Glutamatergic neuron (in vitro differentiated cells): ENCODE data around the gene CDKL2. TPM values are rescaled to one million over a fixed set of nuclear protein-coding genes. Genes with fewer than 3 reads are reported as not detected.

Source experiments
- DNase-seq: peaks from one replicate; pipeline ENCODE4 v3.0.0; 2022
- H3K27ac Mint-ChIP-seq: one replicate; pipeline ENCODE4 v1.8.0; 2020; ENCODE audit warnings: mild to moderate bottlenecking, mixed read lengths, inconsistent platforms; ENCODE audit not compliant: unreplicated experiment
- H3K27me3 Mint-ChIP-seq: one replicate; pipeline ENCODE4 v1.8.0; 2020; ENCODE audit warnings: mild to moderate bottlenecking, moderate library complexity, mixed read lengths, inconsistent platforms; ENCODE audit not compliant: unreplicated experiment
- H3K36me3 Mint-ChIP-seq: one replicate; pipeline ENCODE4 v1.8.0; 2020; ENCODE audit warnings: mild to moderate bottlenecking, mixed read lengths, inconsistent platforms; ENCODE audit not compliant: unreplicated experiment
- H3K4me1 Mint-ChIP-seq: one replicate; pipeline ENCODE4 v1.8.0; 2020; ENCODE audit warnings: mild to moderate bottlenecking, low read depth, mixed read lengths, inconsistent platforms; ENCODE audit not compliant: unreplicated experiment
- H3K4me3 Mint-ChIP-seq: one replicate; pipeline ENCODE4 v1.8.0; 2020; ENCODE audit warnings: mild to moderate bottlenecking, mixed read lengths, inconsistent platforms; ENCODE audit not compliant: unreplicated experiment
- H3K9me3 Mint-ChIP-seq: one replicate; pipeline ENCODE4 v1.8.0; 2020; ENCODE audit warnings: mild to moderate bottlenecking, moderate library complexity, mixed read lengths, inconsistent platforms; ENCODE audit not compliant: unreplicated experiment
- CTCF ChIP-seq: fragments of 200-600 bp; sonication (generic); IDR thresholded peaks from one replicate; pipeline ENCODE4 v1.5.0; 2021; ENCODE audit not compliant: partially characterized antibody, unreplicated experiment
- long read RNA-seq: library from polyadenylated mRNA; unstranded; transcript quantifications from one replicate; pipeline ENCODE4 v2.0.0, GENCODE V29; 2020; ENCODE audit not compliant: unreplicated experiment
- total RNA-seq: library from RNA; stranded (reverse); fragmentation: NEBNext Ultra II Directional; extraction: Animal tissue kit (Norgen Biotek cat#: 25700); gene quantifications from one replicate; pipeline ENCODE4 v1.2.1, GENCODE V29; 2021; ENCODE audit not compliant: unreplicated experiment

Gene CDKL2
- 1.6 TPM for total RNA-seq
- long read RNA-seq, partial matches to known transcripts = 1 of 3 reads
- long read RNA-seq, other reads (novel, unspliced or antisense) = 2 of 3 reads

GRCh38 chr4:75630174-75630936 is at the start of gene CDKL2:
Gene CDKL2 (minus strand): TSS chr4:75630528. CDS start chr4:75625988, 4,540 bp downstream.
- Mint-ChIP-seq H3K9me3 (no peaks in the 10 kb centered on the region), H3K4me3 (peak within 1 kb of the TSS; percentile 92), H3K4me1 (no peaks in the 10 kb centered on the region), H3K36me3 (no peaks in the 10 kb centered on the region), H3K27me3 (no peaks in the 10 kb centered on the region), H3K27ac (no peak within 1 kb of the TSS)
- peak; percentile 87 for DNase-seq
- no peak for TF ChIP-seq CTCF

DNA sequence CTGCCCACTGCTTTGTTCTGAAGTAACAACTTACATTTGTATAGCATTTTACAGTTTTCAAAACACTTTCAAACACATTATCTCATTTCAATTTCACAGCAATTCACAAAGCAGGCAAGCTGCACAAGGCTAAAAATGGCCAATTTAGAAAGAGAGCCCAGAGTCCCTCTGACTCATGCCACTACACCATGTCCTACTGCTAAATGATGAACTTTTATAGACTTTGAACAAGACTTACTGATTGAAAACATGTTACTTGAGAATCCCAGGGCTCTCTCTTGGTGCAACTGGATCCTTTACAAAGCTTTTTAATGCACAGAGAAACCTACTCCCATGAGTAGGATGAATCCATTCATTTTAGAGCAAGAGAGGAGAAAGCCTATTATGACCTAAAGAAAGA is 48.6 kb upstream of the CDKL2 start:
- TF ChIP-seq CTCF = no peak

GRCh38 chr4:75678473-75678872 is 48.1 kb upstream of the CDKL2 start:
- Mint-ChIP-seq H3K27ac (no peak overlapping the region), H3K27me3 (peaks cover 3% of the 10 kb centered on the region), H3K4me1 (peaks cover 5% of the 10 kb centered on the region), H3K4me3 (no peak overlapping the region), H3K36me3 (no peaks in the 10 kb centered on the region), H3K9me3 (peaks cover 6% of the 10 kb centered on the region)
- TF ChIP-seq CTCF = no peak
- DNase-seq = no peak

More for the DNA sequence above, 48.6 kb upstream of the CDKL2 start:
- no peak for DNase-seq
- Mint-ChIP-seq H3K36me3 (no peaks in the 10 kb centered on the region), H3K27me3 (peaks cover 2% of the 10 kb centered on the region), H3K4me1 (peaks cover 2% of the 10 kb centered on the region), H3K27ac (no peak overlapping the region), H3K4me3 (no peak overlapping the region), H3K9me3 (peaks cover 1% of the 10 kb centered on the region)

DNA sequence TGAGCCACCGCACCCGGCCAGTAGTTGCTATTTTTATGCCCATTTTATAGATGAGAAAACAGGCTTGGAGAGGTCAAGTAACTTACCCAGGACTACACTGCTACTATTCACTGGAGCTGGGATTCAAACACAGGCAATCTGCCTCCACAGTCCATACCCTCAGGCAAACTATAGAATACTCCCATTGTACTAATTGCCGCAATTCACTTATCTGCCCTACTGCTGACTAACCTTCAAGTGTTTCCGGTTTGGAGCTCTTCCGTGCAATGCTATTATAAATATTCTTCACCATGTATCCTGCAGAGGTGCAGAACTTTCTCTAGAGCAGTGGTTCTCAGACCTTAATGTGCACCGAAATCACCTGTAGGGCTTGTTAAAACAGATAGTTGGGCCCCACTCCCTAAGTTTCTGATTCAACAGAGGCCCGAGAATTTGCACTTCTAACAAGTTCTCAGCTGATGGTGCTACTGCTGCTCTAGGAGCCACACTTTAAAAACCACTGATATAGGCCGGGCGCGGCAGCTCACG is 44.7 kb upstream of the CDKL2 start:
- Mint-ChIP-seq H3K4me3 (no peak overlapping the region), H3K36me3 (no peaks in the 10 kb centered on the region), H3K27me3 (peaks cover 16% of the 10 kb centered on the region), H3K4me1 (peaks cover 16% of the 10 kb centered on the region), H3K27ac (no peak overlapping the region), H3K9me3 (peaks cover 24% of the 10 kb centered on the region)
- TF ChIP-seq CTCF = no peak
- DNase-seq = no peak

DNA sequence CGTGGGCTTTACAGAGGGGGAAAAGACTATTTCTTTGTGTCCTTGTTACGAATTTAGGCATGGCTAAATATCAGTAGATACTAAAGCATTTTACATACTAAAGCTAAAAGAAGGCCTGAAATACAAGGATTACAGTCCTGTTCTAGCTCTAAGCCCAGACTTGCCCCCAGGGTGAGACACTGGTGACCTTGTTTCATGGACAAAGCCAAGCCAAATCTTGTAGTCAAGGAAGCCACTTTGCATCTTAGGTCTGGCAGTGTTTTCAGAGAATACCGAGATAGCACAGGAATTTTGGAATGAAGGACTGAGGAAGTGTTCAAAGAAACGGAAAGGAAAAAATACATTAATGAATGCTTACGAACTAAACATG is 43.6 kb upstream of the CDKL2 start:
- Mint-ChIP-seq H3K36me3 (no peaks in the 10 kb centered on the region), H3K27ac (peak overlapping the region; percentile 99), H3K4me1 (peaks cover 22% of the 10 kb centered on the region), H3K27me3 (peaks cover 16% of the 10 kb centered on the region), H3K4me3 (peak overlapping the region; percentile 96), H3K9me3 (peaks cover 24% of the 10 kb centered on the region)
- TF ChIP-seq CTCF = no peak
- DNase-seq = no peak
